ENCODE results near the gene HOXC12.

The HOXC12 gene

GRCh38 chr12:53985692-53985993, 30.9 kb downstream of the HOXC12 start:
- FAIRE-seq = no peak

- no peak for FAIRE-seq
These were observed 31.4 kb downstream of the HOXC12 start for GRCh38 chr12:53985994-53986685.

DNA sequence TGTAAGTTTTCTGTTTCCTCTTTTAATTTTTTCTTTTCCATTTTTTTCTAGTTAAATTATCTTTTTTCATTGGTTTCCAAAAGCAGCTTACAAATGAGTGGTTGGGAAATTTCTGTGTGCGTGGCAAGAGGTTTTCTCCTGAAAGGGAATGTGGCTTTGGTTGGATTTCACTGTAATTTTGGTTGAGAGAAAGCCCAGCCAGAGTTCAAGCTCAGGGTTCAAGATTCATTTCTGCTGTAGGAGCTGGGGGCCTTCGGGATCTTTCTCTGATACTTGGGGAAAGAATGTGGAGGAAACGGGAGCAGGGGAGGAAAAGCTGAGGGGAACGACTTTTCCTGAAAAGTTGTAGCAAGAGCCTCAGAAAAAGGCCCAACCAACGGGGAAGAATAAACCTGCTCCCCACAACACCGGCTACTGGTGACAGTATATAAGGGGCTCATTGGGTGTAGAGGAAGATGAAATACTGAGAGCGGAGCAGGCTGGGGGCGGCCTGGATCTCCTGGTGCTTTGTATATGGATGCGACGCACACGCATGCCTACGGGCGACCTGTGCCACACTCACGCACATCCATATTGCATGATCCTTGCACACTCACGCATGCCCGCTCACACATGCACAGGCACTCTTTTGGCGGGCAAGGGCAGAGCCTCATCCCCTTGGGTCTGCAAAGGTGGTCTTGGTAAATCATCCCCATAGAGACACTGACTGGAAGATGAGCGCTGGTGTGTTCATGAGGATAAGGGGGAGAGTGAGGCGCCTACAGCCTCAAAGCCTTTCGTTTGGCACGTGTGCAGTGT, 32.2 kb downstream of the HOXC12 start:
- FAIRE-seq = no peak

DNA sequence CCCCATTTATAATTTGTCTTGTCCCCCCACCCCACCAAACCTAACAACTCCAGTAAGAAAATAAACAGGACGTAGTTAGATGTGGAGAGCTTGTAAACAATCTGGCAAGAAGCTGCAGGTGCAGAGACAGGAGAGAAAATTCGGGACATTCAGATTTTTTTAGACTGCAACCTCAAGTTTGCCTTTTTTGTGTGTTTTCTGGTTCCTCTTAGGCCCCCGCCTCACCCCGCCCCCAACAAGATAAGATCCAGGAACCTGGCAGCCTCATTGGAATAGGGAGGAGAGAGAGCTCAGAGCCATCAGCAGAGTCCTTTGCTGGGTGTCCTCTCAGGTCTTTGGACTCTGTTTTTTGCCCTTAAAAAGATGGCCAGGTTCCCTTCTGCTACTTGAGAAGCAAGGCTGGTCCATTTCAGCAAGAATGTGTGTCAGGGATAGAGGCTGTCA, 33.1 kb downstream of the HOXC12 start:
- no peak for FAIRE-seq

- no peak for FAIRE-seq
These were observed 34.0 kb downstream of the HOXC12 start for GRCh38 chr12:53988541-53989226.

DNA sequence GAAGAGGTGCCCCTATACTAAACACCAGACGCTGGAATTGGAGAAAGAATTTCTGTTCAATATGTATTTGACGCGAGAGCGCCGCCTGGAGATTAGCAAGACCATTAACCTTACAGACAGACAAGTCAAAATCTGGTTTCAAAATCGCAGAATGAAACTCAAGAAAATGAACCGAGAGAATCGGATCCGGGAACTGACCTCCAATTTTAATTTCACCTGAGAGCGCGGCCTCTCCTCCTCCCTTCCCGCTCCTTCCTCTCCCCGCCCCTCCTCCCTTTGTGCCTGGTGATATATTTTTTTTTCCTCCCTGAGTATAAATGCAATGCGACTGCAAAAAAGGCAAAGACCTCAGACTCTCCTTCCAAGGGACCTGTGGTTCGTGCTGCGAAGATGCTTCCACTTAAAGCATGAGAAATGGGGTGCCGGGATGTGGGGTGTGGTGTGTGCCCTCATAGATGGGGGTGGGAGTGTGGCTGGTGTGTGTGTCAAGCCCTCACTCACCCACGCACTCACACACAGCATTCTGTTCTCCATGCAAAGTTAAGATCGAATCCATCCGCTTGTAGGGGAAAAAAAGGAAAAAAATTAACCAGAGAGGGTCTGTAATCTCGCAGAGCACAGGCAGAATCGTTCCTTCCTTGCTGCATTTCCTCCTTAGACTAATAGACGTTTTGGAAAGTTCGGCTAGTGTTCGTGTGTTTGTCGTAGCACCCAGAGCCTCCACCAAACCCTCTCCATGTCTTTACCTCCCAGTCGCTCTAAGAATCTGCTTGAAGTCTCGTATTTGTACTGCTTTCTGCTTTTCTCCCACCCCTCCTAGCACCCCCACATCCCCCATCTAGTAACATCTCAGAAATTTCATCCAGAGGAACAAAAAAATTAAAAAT, 34.8 kb downstream of the HOXC12 start:
- FAIRE-seq = no peak

GRCh38 chr12:53990311-53991076, 35.8 kb downstream of the HOXC12 start:
- no peak for FAIRE-seq

DNA sequence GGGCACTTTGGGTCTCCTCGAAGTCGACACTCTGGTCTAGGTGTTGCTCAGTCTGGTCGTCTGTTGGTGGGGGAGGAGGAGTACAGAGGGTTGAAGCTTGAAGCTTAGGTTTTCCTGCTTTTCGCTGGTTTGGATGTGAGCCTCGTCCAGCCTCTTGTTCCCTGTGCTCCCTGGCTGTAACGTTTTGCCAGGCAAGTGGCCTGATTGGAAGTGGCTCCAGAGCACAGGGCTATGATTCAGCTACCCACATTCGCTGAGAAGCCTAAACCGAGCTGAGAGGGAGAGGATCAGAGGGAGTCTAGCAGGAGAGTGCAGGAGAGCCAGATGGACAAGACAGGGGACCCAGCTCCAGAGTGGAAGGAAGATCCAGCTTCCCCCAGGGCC, 36.4 kb downstream of the HOXC12 start:
- no peak for FAIRE-seq

DNA sequence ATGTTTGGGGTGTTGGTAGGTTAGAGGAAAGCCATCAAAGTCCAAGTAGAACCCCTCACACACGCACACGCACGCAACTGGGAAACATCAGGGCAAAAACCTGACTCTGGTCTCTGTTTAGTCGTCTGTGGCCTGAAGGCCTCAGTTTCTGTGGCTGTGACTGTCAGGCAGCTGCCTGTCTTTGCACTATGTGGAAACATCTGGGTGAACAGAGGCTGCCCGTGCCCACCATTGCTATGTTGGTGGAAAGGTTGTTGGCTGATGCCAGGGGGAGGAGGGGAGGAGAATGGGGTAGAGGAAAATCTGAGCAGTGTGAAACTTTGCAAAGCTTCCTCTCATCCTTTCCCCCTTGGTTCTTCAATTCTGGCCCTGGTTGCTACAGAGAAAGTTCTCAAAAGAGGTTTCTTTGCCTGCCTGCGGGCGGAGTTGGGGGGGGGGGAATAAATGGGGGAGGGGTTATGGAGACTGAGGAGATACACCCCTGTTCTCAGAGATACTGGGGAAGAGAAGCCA, 37.7 kb downstream of the HOXC12 start:
- no peak for FAIRE-seq

GRCh38 chr12:53993162-53994008, 38.7 kb downstream of the HOXC12 start:
- no peak for FAIRE-seq

DNA sequence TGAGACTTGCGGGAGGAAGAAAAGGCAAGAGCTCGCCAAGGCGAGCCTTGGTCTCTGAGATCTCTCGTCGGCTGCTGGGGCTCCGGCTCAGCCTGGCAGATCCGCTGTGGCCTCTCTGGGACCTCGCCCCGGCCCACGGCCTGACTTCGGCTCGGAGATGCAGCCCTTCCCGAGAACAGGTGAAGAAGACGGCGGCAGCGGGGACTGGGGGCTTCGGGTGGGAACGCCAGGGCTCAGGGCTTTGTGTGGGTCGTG, 39.2 kb downstream of the HOXC12 start:
- no peak for FAIRE-seq

- FAIRE-seq = no peak
These were observed 39.7 kb downstream of the HOXC12 start for GRCh38 chr12:53994264-53995001.

DNA sequence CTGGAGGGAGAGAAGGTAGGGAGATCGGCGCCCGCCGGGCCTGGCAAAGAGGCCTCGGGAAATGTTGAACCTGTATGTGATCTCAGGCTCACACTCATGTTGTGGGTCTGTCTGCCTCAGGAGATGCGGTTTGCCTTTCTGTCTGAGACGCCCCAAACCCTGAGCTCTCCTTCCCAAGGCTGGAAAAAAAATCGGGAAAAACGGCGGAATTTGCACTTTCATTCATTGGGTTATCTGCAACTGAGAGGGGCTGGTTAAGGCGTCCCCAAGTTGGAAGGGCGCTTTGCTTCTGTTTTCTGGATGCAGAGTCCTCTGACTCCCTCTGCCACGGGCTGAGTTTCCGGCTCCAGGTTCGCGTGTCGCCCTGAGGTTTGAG, 40.3 kb downstream of the HOXC12 start:
- no peak for FAIRE-seq

GRCh38 chr12:53995378-53996239, 40.9 kb downstream of the HOXC12 start:
- FAIRE-seq = no peak

DNA sequence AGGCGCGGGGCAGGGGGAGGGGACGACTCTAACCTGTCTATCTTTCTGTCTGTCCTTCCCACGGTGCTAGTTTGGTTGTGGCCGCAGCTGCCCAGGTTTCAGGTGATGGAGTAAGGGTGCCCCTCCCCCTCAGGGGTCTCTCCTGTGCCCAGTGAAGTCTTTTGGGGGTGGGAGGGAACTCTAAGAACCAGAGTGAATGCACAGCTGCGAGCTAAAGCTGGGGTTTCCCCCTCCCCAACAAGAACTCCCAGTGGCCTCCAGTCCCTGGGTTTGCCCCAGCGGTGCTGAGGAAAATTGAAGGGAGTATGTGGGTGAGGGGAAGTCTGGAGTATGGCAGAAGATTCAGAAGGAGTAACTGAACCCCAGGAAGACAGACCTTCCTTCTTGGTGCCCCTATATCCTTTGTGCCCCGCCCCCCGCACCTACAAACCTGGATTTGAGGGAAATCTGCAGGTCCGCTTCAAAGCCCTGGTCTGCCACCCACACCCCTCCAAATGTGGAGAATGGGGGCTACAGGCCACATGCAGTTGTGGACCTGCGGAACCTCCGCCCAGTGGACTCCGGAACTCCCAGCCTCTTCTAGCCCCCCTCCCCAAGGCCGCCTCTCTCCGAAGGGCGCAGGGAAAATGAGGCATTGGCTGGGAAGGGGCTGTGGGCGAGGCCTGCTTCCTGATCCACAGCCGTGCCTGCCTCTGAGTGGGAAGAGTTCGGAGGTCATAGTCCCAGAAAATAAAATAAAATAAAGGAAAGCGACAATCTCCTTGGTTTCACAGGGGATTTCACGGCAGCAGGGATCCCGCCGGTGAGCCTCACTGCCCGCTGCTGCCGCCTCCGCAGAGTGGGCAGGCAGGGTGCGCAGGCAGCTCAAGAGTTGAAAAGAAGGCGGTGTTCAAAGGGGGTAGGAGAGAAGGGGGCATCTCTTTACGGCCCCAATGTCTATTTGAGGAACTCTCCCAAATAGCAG, 41.8 kb downstream of the HOXC12 start:
- no peak for FAIRE-seq

- no peak for FAIRE-seq
These were observed 42.8 kb downstream of the HOXC12 start for GRCh38 chr12:53997204-53998109.
